ENCODE results near the gene KLHL28.

DNA sequence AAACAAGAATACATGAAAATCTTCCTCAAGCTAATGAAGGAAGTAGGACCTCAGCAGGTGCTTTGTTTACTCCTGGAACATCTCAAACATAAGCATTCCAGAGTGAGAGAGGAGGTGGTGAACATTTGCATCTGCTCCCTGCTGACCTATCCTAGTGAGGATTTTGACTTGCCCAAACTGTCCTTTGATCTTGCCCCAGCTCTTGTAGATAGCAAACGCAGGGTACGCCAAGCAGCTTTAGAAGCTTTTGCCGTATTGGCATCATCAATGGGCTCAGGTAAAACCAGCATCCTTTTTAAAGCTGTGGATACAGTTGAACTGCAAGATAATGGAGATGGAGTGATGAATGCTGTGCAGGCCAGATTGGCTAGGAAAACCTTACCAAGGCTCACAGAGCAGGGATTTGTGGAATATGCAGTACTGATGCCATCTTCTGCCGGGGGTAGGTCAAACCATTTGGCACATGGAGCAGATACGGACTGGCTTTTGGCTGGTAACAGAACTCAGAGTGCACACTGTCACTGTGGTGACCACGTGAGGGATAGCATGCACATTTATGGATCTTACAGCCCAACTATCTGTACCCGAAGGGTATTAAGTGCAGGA, 2.1 kb upstream of the KLHL28 start:
- TF ChIP-seq, protein P1, sequence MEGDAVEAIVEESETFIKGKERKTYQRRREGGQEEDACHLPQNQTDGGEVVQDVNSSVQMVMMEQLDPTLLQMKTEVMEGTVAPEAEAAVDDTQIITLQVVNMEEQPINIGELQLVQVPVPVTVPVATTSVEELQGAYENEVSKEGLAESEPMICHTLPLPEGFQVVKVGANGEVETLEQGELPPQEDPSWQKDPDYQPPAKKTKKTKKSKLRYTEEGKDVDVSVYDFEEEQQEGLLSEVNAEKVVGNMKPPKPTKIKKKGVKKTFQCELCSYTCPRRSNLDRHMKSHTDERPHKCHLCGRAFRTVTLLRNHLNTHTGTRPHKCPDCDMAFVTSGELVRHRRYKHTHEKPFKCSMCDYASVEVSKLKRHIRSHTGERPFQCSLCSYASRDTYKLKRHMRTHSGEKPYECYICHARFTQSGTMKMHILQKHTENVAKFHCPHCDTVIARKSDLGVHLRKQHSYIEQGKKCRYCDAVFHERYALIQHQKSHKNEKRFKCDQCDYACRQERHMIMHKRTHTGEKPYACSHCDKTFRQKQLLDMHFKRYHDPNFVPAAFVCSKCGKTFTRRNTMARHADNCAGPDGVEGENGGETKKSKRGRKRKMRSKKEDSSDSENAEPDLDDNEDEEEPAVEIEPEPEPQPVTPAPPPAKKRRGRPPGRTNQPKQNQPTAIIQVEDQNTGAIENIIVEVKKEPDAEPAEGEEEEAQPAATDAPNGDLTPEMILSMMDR (IDR thresholded peaks at IDR 0.05): no peak
- TF ChIP-seq EP300 (IDR thresholded peaks at IDR 0.05): no peak

Measured in esophagus muscularis mucosa (tissue), 3 donors.